Endothelial cell of umbilical vein (primary cell): ENCODE measurements around the gene CD40. TPM values are rescaled to one million over a fixed set of nuclear protein-coding genes. Genes with fewer than 3 reads are reported as not detected.

ENCODE experiments used
- BruUV-seq: library from RNA; stranded (reverse); fragments of 400-500 nt; replicated peaks from 2 replicates; lab custom pipeline; 2021; lab: Mats Ljungman, UMichigan
- CTCF ChIA-PET: fragments of 300-600, 350-600 bp; sonication (Branson Sonifier 250); formaldehyde crosslinking; loops from one replicate; lab custom pipeline; 2021; ENCODE audit warnings: antibody characterized with exemption, inconsistent platforms; lab: Charles Lee
- POLR2A ChIA-PET: fragments of 300-600, 350-600 bp; sonication (Branson Sonifier 250); formaldehyde crosslinking; loops from one replicate; lab custom pipeline; 2021; ENCODE audit warnings: antibody characterized with exemption, inconsistent platforms; lab: Charles Lee
- DNase-seq: peaks from one replicate; pipeline ENCODE4 v3.0.0-alpha.2; 2011; ENCODE audit warnings: low read depth, low spot score
- FAIRE-seq: peaks from 2 replicates; lab custom pipeline; 2011; peaks lifted over from hg19 to GRCh38; lab: Jason Lieb, UNC
- H2AFZ ChIP-seq: 2 replicates; pipeline ENCODE4 v1.6.0; 2012; ENCODE audit warnings: low read depth, low read length, control low read depth, inconsistent platforms
- H3K27ac ChIP-seq: 2 replicates; pipeline ENCODE4 v1.5.1; 2011; ENCODE audit warnings: low read depth, mild to moderate bottlenecking, control low read depth, low read length, moderate library complexity; ENCODE audit not compliant: insufficient read depth
- H3K27me3 ChIP-seq, 2 experiments: 2 replicates each; pipeline versions ENCODE4 v1.6.0 to v1.6.1; 2011; ENCODE audit warnings: low read length in 2 of 2, mixed read lengths in 1 of 2; ENCODE audit not compliant: control insufficient read depth in 2 of 2, insufficient read depth in 2 of 2
- H3K36me3 ChIP-seq, 2 experiments: 2 replicates in 1 of 2; 3 replicates in 1 of 2; pipeline ENCODE4 v1.5.1; 2011; ENCODE audit warnings: low read length in 2 of 2, mild to moderate bottlenecking in 1 of 2, moderate library complexity in 1 of 2; ENCODE audit not compliant: control insufficient read depth in 2 of 2, insufficient read depth in 2 of 2; ENCODE audit errors: extremely low read depth in 1 of 2
- H3K4me1 ChIP-seq: 3 replicates; pipeline ENCODE4 v1.5.1; 2011; ENCODE audit warnings: mild to moderate bottlenecking, low read length; ENCODE audit not compliant: control insufficient read depth, insufficient read depth; ENCODE audit errors: extremely low read depth
- H3K4me2 ChIP-seq: 2 replicates; pipeline ENCODE4 v1.6.1; 2011; ENCODE audit warnings: low read length, control low read depth, mixed read lengths; ENCODE audit not compliant: insufficient read depth
- H3K4me3 ChIP-seq, 3 experiments: fragments of 200-600 bp in 1 of 3; sonication (generic), shearing (Covaris generic) in 1 of 3; replicated peaks in 1 of 3; 2 replicates each; pipeline ENCODE4 v1.5.1; 2011 to 2016; ENCODE audit warnings: control low read depth in 3 of 3, low read length in 3 of 3, mild to moderate bottlenecking in 2 of 3, inconsistent platforms in 1 of 3, low read depth in 1 of 3, moderate library complexity in 1 of 3; ENCODE audit not compliant: insufficient read depth in 1 of 3
- H3K79me2 ChIP-seq: 2 replicates; pipeline ENCODE4 v1.6.0; 2012; ENCODE audit warnings: low read length, inconsistent platforms; ENCODE audit not compliant: control insufficient read depth, insufficient read depth
- H3K9ac ChIP-seq: replicated peaks from 2 replicates; pipeline ENCODE3; 2011; ENCODE audit warnings: low read length, control low read depth; ENCODE audit not compliant: insufficient read depth; ENCODE audit errors: extremely low read depth
- H3K9me1 ChIP-seq: replicated peaks from 3 replicates; pipeline ENCODE4 v1.6.0; 2011; ENCODE audit warnings: mild to moderate bottlenecking, low read length; ENCODE audit not compliant: control insufficient read depth, insufficient read depth; ENCODE audit errors: extremely low read depth
- H3K9me3 ChIP-seq: replicated peaks from 2 replicates; pipeline ENCODE4 v1.5.1; 2012; ENCODE audit warnings: low read length, inconsistent platforms; ENCODE audit not compliant: control insufficient read depth, insufficient read depth
- H4K20me1 ChIP-seq: replicated peaks from 2 replicates; pipeline ENCODE3; 2011; ENCODE audit warnings: mild to moderate bottlenecking, low read length; ENCODE audit not compliant: control insufficient read depth, insufficient read depth; ENCODE audit errors: extremely low read depth
- EZH2 ChIP-seq: IDR thresholded peaks from 2 replicates; pipeline ENCODE4 v1.6.1; 2012; ENCODE audit warnings: borderline replicate concordance, low read depth, mild to moderate bottlenecking, moderate library complexity, low read length, inconsistent platforms; ENCODE audit not compliant: severe bottlenecking
- FOS ChIP-seq: IDR thresholded peaks from 2 replicates; pipeline ENCODE4 v1.6.1; 2011; ENCODE audit warnings: mild to moderate bottlenecking, low read length, moderate library complexity, borderline replicate concordance; ENCODE audit not compliant: insufficient read depth
- GATA2 ChIP-seq: IDR thresholded peaks from 2 replicates; pipeline ENCODE4 v1.7.0; 2011; ENCODE audit warnings: low read depth, mild to moderate bottlenecking, moderate library complexity, mixed read lengths, low read length; ENCODE audit not compliant: insufficient read length, insufficient read depth
- JUN ChIP-seq: IDR thresholded peaks from 2 replicates; pipeline ENCODE4 v1.6.1; 2011; ENCODE audit warnings: borderline replicate concordance, low read depth; ENCODE audit not compliant: insufficient read length, insufficient read depth
- MYC ChIP-seq: IDR thresholded peaks from one replicate; pipeline ENCODE4 v1.6.1; 2011; ENCODE audit warnings: mild to moderate bottlenecking, low read depth, low read length
- POLR2AphosphoS5 ChIP-seq: IDR thresholded peaks from 2 replicates; pipeline ENCODE4 v1.6.1; 2012; ENCODE audit warnings: low read depth, mild to moderate bottlenecking, control low read depth, low read length, moderate library complexity; ENCODE audit not compliant: insufficient read depth
- dilution Hi-C: fragments of 300-500 bp; cut with MboI; formaldehyde crosslinking; loops from one replicate; pipeline ENCODE4 v1.15.0; 2019; ENCODE audit warnings: low sequenced_read_pairs; ENCODE audit not compliant: extremely low pct_ligation_motif_present
- intact Hi-C: fragments of 100-400 bp; cut with micrococcal nuclease; formaldehyde crosslinking; loops from one replicate; pipeline ENCODE4 v1.10.0; 2022
- polyA plus RNA-seq, 4 experiments: library from polyadenylated mRNA; depleted of rRNA in 3 of 4; stranded (reverse) in 3 of 4; unstranded in 1 of 4; fragments of >200 nt; gene quantifications; 2 replicates each; pipeline versions ENCODE4 v1.2.1 to v1.2.3, GENCODE V29; 2011 to 2012; ENCODE audit warnings: missing spikeins in 1 of 4
- total RNA-seq: library from RNA; stranded (reverse); gene quantifications from 2 replicates; pipeline ENCODE4 v1.2.3, GENCODE V29; 2021
- TF ChIP-seq, protein P1 (sequence below): IDR thresholded peaks from 2 replicates; pipeline ENCODE4 v1.6.1; 2011; ENCODE audit not compliant: insufficient read depth, insufficient read length
- TF ChIP-seq, protein P2 (sequence below), 2 donors: IDR thresholded peaks; 1 replicate in 1 of 2; 2 replicates in 1 of 2; pipeline ENCODE4 v1.5.1; 2011; ENCODE audit warnings: low read length in 2 of 2, mild to moderate bottlenecking in 2 of 2, moderate library complexity in 2 of 2, control low read depth in 1 of 2, inconsistent platforms in 1 of 2, low read depth in 1 of 2; ENCODE audit not compliant: insufficient read depth in 1 of 2; ENCODE audit errors: extremely low read depth in 1 of 2

Gene CD40
- total and polyA plus RNA-seq, 2 donors (not counting 3 experiments of a cell fraction or from before 2014, with no cell fraction given) = 36.6 to 38.3 TPM

DNA sequence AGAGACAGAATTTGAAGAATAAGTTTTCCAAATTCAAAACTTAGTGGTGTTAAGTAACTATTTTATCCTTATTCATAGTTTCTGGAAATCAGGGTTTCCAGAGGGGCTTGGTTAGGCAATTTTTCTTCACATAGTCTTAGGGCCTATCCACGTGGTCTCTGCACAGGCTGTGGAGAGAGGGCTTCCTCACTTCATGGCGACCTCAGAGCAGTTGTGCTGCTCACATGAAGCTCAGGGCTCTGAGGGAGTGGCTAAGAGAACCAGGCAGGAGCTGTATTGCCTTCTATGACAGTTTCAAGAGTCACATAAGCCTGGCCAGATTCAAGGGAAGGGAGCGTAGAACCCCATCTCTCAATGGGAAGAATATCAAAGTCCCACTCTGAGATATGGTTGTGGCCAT, 13.9 kb upstream of the CD40 start:
- no peaks in the 10 kb centered on the region for H3K9me3 ChIP-seq
- H3K79me2 ChIP-seq = no peaks in the 10 kb centered on the region
- no peak for FAIRE-seq
- H3K27ac ChIP-seq = no peak overlapping the region
- intact Hi-C loops (no loop called here), dilution Hi-C loops (no loop called here)
- no peak for DNase-seq
- no peak overlapping the region for H3K9ac ChIP-seq
- no peaks in the 10 kb centered on the region for H3K9me1 ChIP-seq
- no peaks in the 10 kb centered on the region for H3K4me1 ChIP-seq
- no TSS peak for BruUV-seq
- CTCF ChIA-PET = interaction anchor here (1.1 kb wide), 1 partner anchor 24 kb away, joined by 3 read pairs; no protein-coding TSS in a partner anchor
- TF ChIP-seq, protein P1, sequence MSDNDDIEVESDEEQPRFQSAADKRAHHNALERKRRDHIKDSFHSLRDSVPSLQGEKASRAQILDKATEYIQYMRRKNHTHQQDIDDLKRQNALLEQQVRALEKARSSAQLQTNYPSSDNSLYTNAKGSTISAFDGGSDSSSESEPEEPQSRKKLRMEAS = no peak
- TF ChIP-seq JUN (no peak), GATA2 (no peak), MYC (no peak), EZH2 (no peak), FOS (no peak), POLR2AphosphoS5 (no peak)
- TF ChIP-seq, protein P2, sequence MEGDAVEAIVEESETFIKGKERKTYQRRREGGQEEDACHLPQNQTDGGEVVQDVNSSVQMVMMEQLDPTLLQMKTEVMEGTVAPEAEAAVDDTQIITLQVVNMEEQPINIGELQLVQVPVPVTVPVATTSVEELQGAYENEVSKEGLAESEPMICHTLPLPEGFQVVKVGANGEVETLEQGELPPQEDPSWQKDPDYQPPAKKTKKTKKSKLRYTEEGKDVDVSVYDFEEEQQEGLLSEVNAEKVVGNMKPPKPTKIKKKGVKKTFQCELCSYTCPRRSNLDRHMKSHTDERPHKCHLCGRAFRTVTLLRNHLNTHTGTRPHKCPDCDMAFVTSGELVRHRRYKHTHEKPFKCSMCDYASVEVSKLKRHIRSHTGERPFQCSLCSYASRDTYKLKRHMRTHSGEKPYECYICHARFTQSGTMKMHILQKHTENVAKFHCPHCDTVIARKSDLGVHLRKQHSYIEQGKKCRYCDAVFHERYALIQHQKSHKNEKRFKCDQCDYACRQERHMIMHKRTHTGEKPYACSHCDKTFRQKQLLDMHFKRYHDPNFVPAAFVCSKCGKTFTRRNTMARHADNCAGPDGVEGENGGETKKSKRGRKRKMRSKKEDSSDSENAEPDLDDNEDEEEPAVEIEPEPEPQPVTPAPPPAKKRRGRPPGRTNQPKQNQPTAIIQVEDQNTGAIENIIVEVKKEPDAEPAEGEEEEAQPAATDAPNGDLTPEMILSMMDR (IDR thresholded peaks at IDR 0.05; ENCODE audit: extremely low read depth in 1 of 2, insufficient read depth in 1 of 2, low read depth in 1 of 2, low read length in 2 of 2) = no peak
- H2AFZ ChIP-seq = no peak overlapping the region
- H4K20me1 ChIP-seq = no peaks in the 10 kb centered on the region
- peaks cover 22 to 47% of the 10 kb centered on the region in 2 experiments for H3K27me3 ChIP-seq
- H3K36me3 ChIP-seq = no peaks in the 10 kb centered on the region
- H3K4me3 ChIP-seq = no peak overlapping the region
- POLR2A ChIA-PET = no interaction called here
- H3K4me2 ChIP-seq = no peak overlapping the region
